SH-SY5Y (cell line): ENCODE results near the gene C6orf15.

ENCODE experiments used
- GATA2 ChIP-seq: IDR thresholded peaks from 2 replicates; pipeline ENCODE4 v1.6.1; 2011; ENCODE audit warnings: mild to moderate bottlenecking, low read depth, low read length
- GATA3 ChIP-seq: IDR thresholded peaks from 2 replicates; pipeline ENCODE4 v1.6.1; 2011; ENCODE audit warnings: low read depth, mild to moderate bottlenecking, low read length, moderate library complexity

GRCh38 chr6:31110825-31111582, 1.4 kb downstream of the C6orf15 start:
- TF ChIP-seq GATA3 (no peak), GATA2 (no peak)
